ENCODE results near the gene PPP1R37. TPM values are rescaled to one million over a fixed set of nuclear protein-coding genes. Genes with fewer than 3 reads are reported as not detected.

PPP1R37 gene
- polyA plus RNA-seq, 12 donors, result 15.0 to 43.3 (median 20.3) TPM; not detected in 1

GRCh38 chr19:45187421-45188100, 94.6 kb downstream of the PPP1R37 start:
- DNase-seq, result no peak

- no peak for DNase-seq
Observed at GRCh38 chr19:45189971-45190370, 97.0 kb downstream of the PPP1R37 start.

GRCh38 chr19:45191375-45191774, 98.4 kb downstream of the PPP1R37 start:
- no peak for DNase-seq

GRCh38 chr19:45195764-45196163, 102.8 kb downstream of the PPP1R37 start:
- no peak for DNase-seq

Other genes with a start within 250 kb of the PPP1R37 start
- gene NECTIN2, start 246.9 kb upstream of the PPP1R37 start, polyA plus RNA-seq (ENCODE audit: insufficient read length in 12 of 12), result 10 to 100 TPM in 11 of 12 donors, not detected in 1; 32.7 to 96.2 (median 44.5) TPM
- 10 to 100 TPM in 11 of 12 donors, not detected in 1; 24.1 to 49.4 (median 30.2) TPM for gene TOMM40, start 201.9 kb upstream of the PPP1R37 start, polyA plus RNA-seq (ENCODE audit: insufficient read length in 12 of 12)
- 10 to 100 TPM in 11 of 12 donors, not detected in 1; 20.6 to 69.6 (median 36.6) TPM for gene APOE, start 187.4 kb upstream of the PPP1R37 start, polyA plus RNA-seq (ENCODE audit: insufficient read length in 12 of 12)
- 10 to 100 TPM in 10 of 12 donors, 1 to 10 TPM in 1, not detected in 1; 7.9 to 62.6 (median 15.9) TPM for gene APOC1, start 178.6 kb upstream of the PPP1R37 start, polyA plus RNA-seq (ENCODE audit: insufficient read length in 12 of 12)
- gene APOC4, start 150.9 kb upstream of the PPP1R37 start, polyA plus RNA-seq (ENCODE audit: insufficient read length in 12 of 12), result under 1 TPM in 2 of 12 donors, not detected in 10; 0.40 to 0.41 TPM
- gene APOC2, start 147.1 kb upstream of the PPP1R37 start, polyA plus RNA-seq (ENCODE audit: insufficient read length in 12 of 12), result 1 to 10 TPM in 3 of 12 donors, under 1 TPM in 5, not detected in 4; 0.30 to 6.5 (median 0.72) TPM
- 10 to 100 TPM in 11 of 12 donors, not detected in 1; 44.9 to 93.6 (median 54.1) TPM for gene CLPTM1, start 137.8 kb upstream of the PPP1R37 start, polyA plus RNA-seq (ENCODE audit: insufficient read length in 12 of 12)
- 10 to 100 TPM in 1 of 12 donors, 1 to 10 TPM in 10, not detected in 1; 2.7 to 11.7 (median 4.6) TPM for gene RELB, start 91.7 kb upstream of the PPP1R37 start, polyA plus RNA-seq (ENCODE audit: insufficient read length in 12 of 12)
- 10 to 100 TPM in 11 of 12 donors, not detected in 1; 35.7 to 78.3 (median 40.6) TPM for gene CLASRP, start 54.1 kb upstream of the PPP1R37 start, polyA plus RNA-seq (ENCODE audit: insufficient read length in 12 of 12)
- 1 to 10 TPM in 3 of 12 donors, under 1 TPM in 7, not detected in 2; 0.25 to 2.2 (median 0.54) TPM for gene ZNF296, start 16.7 kb upstream of the PPP1R37 start, polyA plus RNA-seq (ENCODE audit: insufficient read length in 12 of 12)
- gene GEMIN7, start 13.9 kb upstream of the PPP1R37 start, polyA plus RNA-seq (ENCODE audit: insufficient read length in 12 of 12), result 10 to 100 TPM in 11 of 12 donors, not detected in 1; 14.0 to 26.1 (median 22.3) TPM
- 1 to 10 TPM in 1 of 12 donors, under 1 TPM in 8, not detected in 3; 0.07 to 1.1 (median 0.12) TPM for gene NKPD1, start 67.8 kb downstream of the PPP1R37 start, polyA plus RNA-seq (ENCODE audit: insufficient read length in 12 of 12)
- gene TRAPPC6A, start 85.1 kb downstream of the PPP1R37 start, polyA plus RNA-seq (ENCODE audit: insufficient read length in 12 of 12), result 10 to 100 TPM in 11 of 12 donors, not detected in 1; 15.1 to 89.5 (median 19.8) TPM
- gene BLOC1S3, start 85.6 kb downstream of the PPP1R37 start, polyA plus RNA-seq (ENCODE audit: insufficient read length in 12 of 12), result 1 to 10 TPM in 11 of 12 donors, not detected in 1; 5.2 to 9.1 (median 6.8) TPM
- 1 to 10 TPM in 7 of 12 donors, under 1 TPM in 3, not detected in 2; 0.53 to 2.0 (median 1.1) TPM for gene EXOC3L2, start 152.2 kb downstream of the PPP1R37 start, polyA plus RNA-seq (ENCODE audit: insufficient read length in 12 of 12)
- gene MARK4, start 158.1 kb downstream of the PPP1R37 start, polyA plus RNA-seq (ENCODE audit: insufficient read length in 12 of 12), result 10 to 100 TPM; 23.7 to 90.9 (median 30.3) TPM
- 1,000 to 10,000 TPM; 1,044 to 4,317 (median 2,408) TPM for gene CKM, start 229.7 kb downstream of the PPP1R37 start, polyA plus RNA-seq (ENCODE audit: insufficient read length in 12 of 12)
- 10 to 100 TPM in 1 of 12 donors, 1 to 10 TPM in 2, under 1 TPM in 6, not detected in 3; 0.12 to 23.1 (median 0.25) TPM for gene KLC3, start 247.6 kb downstream of the PPP1R37 start, polyA plus RNA-seq (ENCODE audit: insufficient read length in 12 of 12)

Data from muscle of arm (tissue), 12 donors.